ENCODE measurements around the gene RPTOR. TPM values are rescaled to one million over a fixed set of nuclear protein-coding genes. Genes with fewer than 3 reads are reported as not detected.
A peak's percentile ranks its signal among the peaks of the same experiment; 100 is the strongest.

Gene RPTOR
- total RNA-seq, 1 experiment from 2014 or later = 25.1 TPM

DNA sequence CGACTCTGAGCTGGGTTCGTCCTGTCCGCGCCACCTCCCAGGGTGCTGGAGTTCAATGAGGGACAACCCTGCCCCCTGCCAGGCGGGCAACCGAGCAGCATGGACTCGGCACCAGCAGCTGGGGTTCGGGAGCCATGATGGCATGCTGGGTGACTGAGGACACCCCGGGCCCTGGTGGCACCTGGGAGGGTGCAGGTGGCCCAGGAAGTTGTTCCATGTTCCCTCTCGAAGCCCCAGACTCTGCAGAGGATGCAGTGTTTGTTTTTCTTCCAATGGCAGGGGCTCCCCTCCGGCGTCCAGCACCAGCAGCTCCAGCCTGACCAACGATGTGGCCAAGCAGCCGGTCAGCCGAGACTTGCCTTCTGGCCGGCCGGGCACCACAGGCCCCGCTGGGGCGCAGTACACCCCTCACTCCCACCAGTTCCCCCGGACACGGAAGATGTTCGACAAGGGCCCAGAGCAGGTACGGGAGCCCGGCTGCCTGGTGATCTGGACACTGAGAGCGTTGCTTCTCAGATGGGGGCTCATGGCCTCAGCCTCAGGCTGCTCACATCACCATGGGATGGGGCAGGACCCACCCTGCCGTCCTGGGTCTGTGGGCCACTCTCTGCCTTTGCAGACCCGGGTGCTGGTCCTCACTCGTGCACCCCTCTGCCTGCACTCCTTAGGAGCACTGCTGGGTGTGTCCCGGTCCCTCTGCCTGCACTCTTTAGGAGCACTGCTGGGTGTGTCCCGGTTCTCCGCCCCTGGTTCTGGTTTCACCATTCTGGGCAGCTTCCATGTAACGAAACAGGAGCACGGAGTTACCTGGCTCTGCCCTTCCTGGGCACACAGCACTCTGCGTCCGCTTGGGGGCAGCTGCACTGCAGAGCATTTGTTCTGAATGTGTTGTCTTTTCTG is 378.8 kb downstream of the RPTOR start:
- no peak for DNase-seq (ENCODE audit: low read depth)

DNA sequence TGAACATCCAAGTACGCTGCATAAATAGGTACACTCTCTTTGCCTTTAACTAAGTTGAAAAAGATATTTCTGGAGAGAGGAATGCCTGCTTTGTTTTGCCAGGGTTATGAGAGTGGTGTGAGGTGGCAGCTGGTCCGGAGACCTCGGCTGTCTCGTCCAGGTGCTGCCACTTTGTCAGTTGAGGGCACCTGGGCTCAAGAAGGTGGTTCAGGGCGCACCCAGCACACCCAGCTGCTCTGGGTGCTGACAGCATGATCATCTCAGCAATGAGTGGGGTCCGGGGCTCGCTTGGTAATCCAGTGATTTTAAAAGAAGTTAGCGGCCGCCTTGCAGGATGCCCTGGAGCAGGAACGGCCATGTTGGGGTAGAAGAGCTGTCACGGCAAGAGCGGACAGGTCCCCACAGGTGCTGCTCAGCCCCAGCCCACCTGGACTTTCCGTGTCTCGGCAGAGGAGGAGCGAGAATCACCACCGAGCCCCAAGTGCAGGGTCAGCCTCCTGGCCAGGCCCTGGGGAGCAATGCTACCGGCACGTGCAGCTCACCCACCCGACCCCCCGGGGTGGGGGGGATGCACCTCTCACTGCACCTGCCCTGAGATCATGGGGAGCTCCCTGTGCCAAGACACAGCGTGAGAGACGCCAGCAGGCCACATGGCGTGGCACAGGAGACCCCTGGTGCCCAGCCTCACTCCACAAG is 379.6 kb downstream of the RPTOR start:
- DNase-seq (ENCODE audit: low read depth) = no peak

DNA sequence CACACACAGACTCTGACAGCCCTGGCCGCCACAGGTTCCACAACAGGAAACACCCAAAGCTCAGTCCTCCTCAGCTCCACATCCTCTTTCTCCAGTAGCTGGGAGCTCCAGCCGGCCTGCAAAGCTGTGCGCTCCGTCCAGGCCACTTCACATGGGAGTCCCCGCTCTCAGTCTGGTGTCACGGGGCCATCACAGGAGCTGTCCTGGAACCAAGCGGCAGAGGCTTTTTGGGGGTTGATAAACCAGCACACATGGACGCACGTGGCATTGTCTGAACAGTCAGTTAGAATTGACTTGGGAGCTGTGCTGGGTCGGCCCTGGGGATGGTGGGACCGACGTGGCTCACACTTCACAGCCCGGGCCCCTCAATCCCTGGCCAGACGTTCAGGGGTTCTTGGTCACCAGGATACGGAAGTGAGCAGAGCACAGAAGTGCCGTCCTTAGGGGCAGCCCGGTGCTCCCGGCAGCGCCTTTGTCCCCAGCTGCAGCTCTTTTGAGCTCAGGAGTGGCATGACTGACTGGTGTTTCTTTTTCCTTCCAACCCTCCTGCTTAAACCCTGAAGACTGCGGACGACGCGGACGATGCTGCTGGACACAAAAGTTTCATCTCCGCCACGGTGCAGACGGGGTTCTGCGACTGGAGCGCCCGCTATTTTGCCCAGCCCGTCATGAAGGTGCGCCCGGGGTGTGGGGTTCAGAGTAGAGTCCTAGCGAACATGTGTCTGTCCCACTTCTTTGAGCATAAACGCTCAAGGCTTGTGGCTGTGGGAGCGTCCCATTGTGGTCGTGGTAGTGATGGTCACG is 380.4 kb downstream of the RPTOR start:
- DNase-seq (ENCODE audit: low read depth) = no peak

DNA sequence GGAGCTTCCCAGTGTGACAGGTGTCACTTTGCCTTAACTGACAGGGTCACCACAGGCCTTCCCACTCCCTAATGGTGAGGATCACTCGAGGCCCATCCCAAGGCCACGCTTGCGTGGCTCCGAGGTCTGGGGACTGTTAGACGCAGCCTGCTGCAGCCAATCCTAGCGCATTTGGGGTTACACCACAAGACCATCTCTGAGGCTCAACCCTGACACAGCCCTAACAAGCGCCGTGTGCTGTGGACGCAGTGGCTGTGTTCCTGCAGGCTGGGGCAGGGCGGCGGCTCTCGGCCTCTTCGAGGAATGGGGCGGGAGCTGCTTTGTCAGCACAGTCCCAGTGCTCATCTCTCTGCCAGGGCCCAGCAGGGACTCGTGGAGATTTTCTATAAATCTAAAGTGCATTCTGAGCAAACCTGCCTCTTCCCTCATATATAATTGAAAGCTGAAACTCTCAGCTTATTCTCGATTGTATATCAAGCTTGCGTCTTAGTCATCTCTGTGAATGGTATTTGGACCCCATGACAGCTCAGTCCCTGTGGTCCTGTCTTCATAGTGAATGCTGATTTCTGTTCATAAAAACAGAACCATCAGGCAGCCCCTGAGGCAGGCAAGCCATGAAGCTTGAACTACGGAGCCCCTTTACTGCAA is 381.2 kb downstream of the RPTOR start:
- no peak for DNase-seq (ENCODE audit: low read depth)

DNA sequence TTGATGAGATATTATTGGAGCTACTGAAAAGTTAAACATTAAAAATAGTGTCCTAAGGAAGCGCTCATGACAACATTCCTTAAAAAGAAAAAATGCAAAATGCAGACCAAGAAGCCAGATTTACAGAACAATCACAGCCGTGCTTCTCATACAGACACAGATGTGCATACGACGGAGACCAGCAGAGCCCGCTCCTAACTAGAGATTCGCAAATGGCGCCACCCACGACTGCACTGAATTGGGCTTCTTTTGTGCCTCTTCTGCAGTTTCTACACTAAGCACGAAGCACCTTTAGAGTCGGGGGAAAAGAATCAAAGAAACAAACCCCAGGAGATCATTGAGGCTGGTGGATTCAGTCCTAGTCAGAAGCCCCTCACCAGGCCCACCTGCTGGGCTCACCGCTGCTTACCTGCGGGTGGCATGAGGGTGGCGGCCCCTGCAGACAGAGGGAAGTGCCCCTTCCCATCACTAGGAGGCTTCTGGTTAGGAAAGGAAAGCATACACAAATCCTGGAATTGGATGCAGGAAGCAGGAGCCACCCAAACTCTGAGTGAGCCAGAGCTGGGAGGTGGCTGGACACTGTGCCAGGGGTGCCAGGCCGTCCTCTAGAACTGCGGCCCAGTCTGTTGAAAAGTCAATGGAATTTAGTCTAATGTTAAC is 382.1 kb downstream of the RPTOR start:
- DNase-seq (ENCODE audit: low read depth) = no peak

DNA sequence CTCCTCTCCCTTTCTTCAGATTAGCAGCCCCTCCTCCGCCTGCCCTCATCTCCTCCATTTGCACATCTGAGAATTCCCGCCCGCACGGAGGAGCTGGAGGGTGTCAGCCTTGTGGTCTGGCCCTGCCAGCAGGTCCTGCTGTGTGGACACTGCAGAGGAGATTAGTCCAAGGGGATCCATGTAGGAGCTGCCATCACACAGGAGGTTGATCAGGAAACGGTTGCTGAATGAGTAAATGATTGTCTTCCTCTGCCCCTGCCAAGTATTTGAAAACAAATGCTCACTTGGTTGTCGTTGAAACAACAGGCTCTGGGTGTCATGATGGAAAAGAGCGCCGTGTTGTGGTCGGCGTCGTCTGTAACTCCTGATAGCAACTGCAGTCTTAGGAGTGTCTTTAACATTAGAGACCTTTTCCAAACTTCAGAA is 383.2 kb downstream of the RPTOR start:
- no peak for DNase-seq (ENCODE audit: low read depth)

DNA sequence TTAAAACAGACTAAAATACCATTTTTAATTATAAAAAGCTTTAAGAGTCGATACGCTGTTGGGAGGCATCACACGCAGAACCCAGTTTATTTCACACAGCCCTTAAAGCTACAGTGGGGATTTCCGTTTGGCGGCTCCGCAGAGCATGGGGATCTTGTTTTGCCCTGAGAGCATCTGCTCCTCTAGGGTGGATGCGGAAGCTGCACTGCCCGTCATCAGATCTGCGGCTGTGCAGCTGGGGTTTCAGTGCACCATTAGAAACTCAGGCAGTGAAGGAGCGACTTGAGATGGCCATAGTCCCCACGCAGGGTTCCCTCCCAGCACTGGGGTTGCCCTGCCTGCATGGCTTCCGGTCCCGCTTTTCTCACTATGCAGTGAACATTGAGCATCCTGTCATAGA is 384.8 kb downstream of the RPTOR start:
- no peak for DNase-seq (ENCODE audit: low read depth)

DNA sequence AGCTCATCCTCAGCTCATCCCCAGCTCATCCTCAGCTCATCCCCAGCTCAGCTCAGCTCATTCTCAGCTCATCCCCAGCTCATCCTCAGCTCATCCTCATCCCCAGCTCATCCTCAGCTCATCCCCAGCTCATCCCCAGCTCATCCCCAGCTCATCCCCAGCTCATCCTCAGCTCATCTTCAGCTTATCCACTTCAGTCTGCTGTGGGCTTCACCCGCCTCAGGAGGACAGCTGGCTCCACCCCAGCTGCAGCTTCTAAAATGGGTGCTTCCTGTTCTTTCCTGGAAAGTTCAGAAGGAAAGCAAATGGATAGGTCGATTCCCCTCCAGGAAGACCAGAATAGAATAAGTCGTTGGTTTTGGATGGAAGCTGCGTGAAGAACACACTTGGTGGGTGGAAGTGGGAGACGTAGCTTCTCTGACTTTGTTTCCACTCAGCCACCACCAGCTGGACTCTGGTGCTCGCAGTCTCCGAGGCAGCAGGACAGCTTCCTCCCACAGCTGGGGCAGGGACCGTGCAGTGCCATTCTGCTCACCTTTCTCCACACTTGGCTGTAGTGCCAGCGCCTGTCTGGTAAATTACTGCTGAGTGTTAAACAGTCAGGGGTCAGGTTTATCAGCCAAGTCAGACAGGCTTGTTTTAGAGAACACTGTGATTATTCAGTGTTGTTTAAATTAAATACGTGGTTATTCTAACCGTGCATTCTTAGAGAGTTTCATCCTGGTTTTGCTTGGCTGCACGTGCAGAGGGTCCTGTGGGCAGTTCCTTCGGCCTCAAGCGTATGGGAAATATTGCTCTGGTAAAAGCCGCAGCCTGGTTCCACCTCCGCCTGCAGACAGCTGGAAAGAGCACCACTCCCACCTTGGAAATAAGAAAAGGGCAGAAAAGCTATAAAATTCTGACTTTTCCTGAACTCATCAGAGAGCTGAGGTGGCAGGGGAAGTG is 386.0 kb downstream of the RPTOR start:
- DNase-seq (ENCODE audit: low read depth) = no peak

DNA sequence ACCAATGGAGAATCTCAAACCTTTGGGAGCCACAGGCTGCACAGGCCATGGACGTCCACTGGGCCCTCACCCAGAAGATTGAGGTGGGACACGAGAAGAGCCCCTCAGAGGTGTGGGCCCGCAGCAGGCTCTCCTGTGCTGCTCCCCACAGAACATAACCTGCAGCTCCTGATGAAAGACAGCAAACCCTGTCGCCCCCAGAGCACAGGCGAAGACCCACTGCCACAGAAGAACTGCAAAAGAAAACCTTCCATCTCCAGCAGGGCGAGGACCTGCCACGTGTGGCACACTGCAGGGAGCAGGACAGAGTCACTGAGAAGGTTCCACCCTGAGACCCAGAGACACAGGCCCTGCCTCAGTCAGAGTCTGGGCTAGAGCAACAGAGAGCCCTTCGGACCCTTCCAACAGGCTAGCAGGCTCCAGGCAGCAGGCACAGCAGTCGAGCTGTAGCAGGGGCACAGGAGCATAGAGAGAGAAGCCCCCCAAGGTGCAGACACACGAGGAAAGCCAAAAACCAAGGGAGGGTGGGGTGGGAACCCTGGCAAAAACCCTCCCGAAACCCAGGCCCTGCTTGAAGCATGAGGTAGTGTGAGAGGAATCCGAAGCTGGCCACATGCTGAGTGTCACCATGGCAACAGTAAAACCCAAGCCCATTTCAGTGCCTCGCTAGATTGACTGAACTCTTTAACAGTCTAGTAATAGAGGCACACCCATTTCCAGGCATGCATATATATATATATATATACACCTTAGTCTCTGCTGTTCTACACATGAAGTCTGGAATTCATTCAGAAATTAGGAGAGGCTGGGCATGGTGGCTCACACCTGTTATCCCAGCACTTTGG is 387.0 kb downstream of the RPTOR start:
- peak; percentile 77 for DNase-seq (ENCODE audit: low read depth)

DNA sequence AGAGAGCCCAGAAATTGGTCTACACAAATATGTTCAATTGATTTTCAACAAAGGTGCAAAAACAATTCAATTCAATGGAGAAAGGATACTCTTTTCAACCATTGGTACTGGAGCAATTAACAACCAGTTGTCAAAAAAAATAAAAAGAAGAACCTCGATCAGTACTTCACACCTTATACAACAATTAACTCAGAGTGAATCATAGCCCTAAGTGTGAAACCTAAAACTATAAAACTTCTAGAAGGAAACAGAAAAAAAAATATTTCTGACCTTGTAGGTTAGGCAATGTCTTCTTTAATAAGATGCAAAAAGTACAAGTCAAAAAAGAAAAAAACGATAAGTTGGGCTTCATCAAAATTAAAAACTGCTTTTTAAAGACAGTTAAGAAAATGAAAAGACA is 390.9 kb downstream of the RPTOR start:
- DNase-seq (ENCODE audit: low read depth) = no peak

DNA sequence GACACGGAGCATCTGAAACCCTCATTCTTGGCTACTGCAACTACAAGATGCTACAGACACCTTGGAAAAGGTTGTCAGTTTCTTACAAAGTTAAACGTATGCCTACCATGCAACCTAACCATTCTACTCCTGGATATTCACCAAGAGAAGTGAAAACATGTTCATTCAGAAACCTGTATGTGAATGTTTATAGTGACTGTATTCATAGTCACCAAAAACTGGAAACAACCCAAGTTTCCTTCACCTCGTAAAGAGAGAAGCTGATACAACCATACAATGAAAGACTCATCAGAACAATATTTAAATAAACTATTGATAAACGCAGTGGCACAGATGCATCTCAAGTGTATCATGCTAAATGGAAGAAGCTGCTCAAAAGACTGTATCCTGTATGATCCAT is 391.6 kb downstream of the RPTOR start:
- DNase-seq (ENCODE audit: low read depth) = no peak

DNA sequence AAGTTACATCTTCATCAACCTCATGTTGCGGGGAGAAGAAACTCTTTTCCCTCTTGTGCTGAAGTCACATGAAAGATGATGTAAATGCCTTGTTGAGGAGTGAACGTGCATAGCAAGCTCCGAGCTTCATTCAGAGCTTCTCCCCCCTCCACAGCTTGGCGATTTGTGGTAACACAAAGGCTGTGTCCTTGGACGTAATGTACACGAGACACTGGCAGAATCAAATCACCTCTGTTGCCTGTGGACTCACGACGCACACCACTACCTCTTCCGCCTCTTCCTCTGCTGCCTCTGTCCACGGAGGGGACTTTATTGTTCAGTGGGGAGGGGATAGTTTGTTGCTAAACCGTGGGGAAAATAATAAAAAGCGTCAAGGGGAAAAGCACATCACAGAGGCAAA is 392.1 kb downstream of the RPTOR start:
- no peak for DNase-seq (ENCODE audit: low read depth)

DNA sequence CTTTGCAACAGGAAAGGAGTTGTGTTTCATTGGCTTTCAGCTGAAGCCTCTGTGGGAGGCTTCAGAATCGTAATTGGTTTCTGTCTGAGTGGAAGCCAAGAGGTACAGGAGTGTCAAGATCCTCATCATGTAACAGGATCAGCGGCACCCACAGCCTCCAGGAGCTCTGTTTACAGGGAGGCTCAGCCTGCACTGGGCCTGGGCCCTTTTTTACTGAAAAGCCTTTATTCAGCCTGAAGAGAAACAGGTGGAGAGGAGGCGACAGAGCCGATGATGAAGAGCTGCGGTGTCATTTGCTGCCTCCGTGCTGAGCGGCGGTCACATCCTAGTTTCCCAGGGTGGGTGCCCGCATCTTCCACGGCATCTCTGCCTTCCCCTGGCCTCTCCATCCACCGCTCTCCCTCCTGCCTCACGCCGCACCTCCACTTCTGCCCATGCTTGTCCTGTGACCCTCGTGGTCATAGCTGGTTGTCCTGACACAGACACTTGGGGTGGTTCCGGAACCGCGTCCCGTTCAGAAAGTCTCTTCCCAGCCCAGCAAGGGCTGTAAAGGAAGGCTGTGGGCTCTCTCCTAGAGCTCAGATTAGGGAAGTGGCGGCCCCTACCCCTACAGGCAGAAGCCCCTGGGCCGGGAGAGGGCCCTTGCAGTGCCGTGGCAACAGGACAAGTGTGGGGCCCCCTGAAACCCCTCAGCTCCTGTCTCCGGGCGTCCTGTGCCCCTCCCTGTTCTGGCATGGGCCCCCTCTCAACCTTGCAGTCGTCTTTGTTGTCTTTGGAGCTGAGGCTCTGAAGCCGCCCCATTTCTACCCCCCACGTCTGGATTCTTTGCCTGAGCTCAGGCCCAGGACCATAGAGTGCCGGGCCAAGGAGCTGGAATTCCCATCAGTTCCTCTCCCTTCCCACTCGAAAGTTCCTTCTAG is 393.1 kb downstream of the RPTOR start:
- no peak for DNase-seq (ENCODE audit: low read depth)

DNA sequence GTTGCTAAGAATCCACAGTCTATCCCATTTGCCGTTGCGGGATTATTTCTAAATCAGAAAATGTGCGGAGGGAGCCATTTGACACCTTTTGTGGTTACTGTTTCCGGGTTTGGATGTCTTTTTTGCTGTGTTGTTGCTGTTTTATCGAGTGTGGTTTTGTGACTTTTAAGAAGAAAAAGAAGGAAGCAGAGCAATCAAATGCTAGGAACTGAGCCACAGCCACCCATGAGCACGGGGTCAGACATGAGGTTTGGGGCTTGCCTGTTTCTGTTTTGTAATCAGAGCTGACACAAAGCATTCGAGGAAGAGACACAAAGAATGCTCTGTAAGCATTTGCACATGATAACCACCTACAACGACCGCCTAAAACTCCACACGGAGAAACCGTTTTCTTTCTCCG is 393.9 kb downstream of the RPTOR start:
- DNase-seq (ENCODE audit: low read depth) = no peak

DNA sequence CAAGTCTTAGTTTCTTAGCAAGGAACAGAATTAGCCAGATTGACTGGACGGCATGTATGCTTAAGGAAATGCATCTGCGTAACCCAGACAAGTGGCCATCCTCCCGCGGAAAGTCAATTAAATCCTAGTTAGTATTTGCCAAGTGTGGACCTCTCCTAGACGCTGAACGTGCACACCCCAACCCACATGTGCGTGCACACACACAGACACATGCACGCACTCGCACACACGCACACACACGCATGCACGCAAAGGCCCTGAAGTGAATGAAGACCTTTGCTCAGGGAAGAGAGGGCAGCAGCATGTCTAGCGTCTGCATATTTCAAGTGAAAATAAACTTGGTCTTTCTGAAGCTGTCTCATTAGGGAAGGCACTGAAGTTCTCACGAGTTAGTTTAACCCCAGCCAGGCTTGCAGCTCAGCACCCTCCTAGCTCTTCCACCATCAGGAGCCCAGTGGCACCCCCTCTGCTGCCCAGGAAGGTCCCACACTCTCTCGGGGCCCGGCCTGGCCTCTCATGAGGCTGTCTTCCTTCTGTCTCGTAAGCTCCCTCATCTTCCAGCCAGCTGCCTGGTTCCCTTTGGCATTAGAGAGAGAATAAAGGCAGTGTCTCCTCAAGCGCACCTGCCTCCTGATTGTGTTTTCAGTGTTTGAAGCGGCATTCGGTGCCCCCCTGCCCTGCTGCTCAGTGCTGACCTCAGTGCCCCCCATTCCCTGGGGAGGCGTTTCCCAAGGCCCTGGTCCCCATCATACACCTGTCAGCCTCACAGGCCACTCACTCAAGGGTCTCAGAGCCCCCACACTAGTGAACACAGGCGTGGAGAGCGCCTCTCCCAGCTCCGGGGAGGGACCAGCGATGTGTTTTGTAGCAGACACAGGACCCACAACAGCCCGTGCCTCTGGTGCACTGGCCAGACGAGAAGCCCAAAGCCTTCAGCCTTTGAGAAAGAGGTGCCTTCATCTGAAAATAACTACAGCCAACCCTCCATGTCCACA is 394.8 kb downstream of the RPTOR start:
- DNase-seq (ENCODE audit: low read depth) = no peak

Data from LHCN-M2 (cell line).